Measurements from ENCODE around the gene CDHR3.

The CDHR3 gene

DNA sequence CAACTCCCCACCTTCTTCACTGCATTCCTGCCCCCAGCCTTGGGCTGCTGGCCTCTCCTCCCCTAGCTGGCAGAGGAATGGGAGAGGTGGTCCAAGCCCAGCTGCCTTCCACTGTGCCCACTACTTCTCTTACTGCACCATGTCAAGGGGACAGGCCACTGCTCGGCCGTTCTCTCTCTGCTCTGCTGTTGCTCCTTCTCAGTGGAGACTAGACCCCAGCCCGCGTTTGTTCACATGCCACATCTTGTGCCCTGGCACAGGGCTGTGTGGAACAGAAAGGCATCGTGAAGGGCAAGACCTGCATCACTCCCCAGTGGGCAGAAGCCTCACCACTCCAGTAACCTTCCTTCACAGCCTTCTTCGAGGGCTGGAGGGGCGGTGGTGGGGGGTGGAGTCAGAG, 711 bp upstream of the CDHR3 start:
- Histone ChIP-seq H3K27ac (ENCODE audit: low read depth, low read length, severe bottlenecking) (no peak overlapping the region), H3K9me3 (ENCODE audit: control insufficient read depth, low read length) (no peaks in the 10 kb centered on the region), H3K4me1 (ENCODE audit: control insufficient read depth, insufficient read depth, low read length, poor library complexity, severe bottlenecking) (no peaks in the 10 kb centered on the region), H3K4me3 (ENCODE audit: extremely low read depth, insufficient read depth, low read length, poor library complexity, severe bottlenecking) (no peak overlapping the region), H3K36me3 (ENCODE audit: control insufficient read depth, insufficient read depth, low read length) (no peaks in the 10 kb centered on the region)
- WGBS, 2 experiments (ENCODE audit: insufficient coverage in 2 of 2), result 86 to 93% methylated on average over 4 to 6 of the region's 7 CpGs

DNA sequence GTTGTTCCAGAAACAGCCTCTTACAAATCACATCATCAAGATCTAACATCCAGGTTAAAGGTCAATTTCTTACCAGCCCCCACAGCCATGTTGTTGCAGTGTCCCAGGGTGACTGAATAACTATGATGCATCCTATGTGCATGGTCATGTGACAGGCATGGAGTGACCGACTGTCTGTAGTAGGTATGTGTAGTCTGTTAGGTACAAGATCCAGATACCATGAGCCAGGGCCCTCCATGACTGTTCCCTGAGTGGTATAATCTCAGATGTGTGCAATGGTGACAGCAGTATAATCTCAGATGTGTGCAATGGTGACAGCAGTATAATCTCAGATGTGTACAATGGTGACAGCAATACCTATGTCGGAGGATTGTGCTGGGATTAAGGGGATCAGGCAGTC, 8.8 kb downstream of the CDHR3 start:
- Histone ChIP-seq H3K27ac (ENCODE audit: low read depth, low read length, severe bottlenecking) (no peak overlapping the region), H3K36me3 (ENCODE audit: control insufficient read depth, insufficient read depth, low read length) (no peaks in the 10 kb centered on the region), H3K9me3 (ENCODE audit: control insufficient read depth, low read length) (no peaks in the 10 kb centered on the region), H3K4me1 (ENCODE audit: control insufficient read depth, insufficient read depth, low read length, poor library complexity, severe bottlenecking) (peaks cover 10% of the 10 kb centered on the region), H3K4me3 (ENCODE audit: extremely low read depth, insufficient read depth, low read length, poor library complexity, severe bottlenecking) (no peak overlapping the region)
- 92 to 96% methylated on average over 2 of the region's 2 CpGs for WGBS, 2 experiments (ENCODE audit: insufficient coverage in 2 of 2)

DNA sequence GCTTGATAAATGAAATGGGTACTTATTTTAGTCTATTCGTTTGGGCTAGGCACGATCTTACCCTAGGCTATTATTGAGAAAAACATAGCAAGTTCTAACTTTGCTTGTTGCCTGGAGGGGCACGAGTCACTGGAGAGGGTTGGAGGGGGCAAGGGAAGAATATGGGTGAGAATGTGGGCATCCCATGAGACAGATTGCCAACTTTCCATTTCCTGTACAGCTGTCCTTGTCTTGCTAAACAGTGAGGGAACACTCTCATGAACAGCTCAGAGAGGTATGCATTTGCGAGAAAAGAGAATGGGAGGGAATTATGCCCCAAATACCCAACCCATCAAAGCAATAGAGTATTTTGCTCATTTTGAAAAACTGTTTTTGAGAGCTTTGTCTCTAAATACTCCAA, 9.2 kb downstream of the CDHR3 start:
- Histone ChIP-seq H3K4me3 (ENCODE audit: extremely low read depth, insufficient read depth, low read length, poor library complexity, severe bottlenecking) (no peak overlapping the region), H3K9me3 (ENCODE audit: control insufficient read depth, low read length) (no peaks in the 10 kb centered on the region), H3K27ac (ENCODE audit: low read depth, low read length, severe bottlenecking) (no peak overlapping the region), H3K36me3 (ENCODE audit: control insufficient read depth, insufficient read depth, low read length) (no peaks in the 10 kb centered on the region), H3K4me1 (ENCODE audit: control insufficient read depth, insufficient read depth, low read length, poor library complexity, severe bottlenecking) (peaks cover 10% of the 10 kb centered on the region)
- 76 to 94% methylated on average over 3 of the region's 4 CpGs for WGBS, 2 experiments (ENCODE audit: insufficient coverage in 2 of 2)

DNA sequence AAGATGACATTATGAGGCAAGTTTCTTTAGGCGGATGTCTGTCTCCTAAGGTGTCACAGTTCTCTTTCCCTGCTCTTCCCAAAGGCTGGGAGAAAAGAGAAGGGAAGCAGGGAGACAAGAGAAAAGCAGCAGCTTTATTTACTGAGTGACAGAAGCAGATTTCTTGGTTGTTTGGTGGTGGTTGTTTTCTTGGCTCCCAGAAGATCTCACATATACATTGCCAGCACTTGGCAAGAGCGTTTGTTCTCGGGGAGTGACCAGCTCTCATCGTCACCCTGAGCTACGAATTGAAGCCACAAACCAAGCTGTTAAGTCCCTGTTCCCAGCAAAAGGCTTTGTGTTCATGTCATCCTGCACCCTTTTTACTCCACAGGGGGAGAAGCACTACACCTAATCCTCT, 11.4 kb downstream of the CDHR3 start:
- 80 to 86% methylated on average over 4 to 5 of the region's 5 CpGs for WGBS, 2 experiments (ENCODE audit: insufficient coverage in 2 of 2)
- H3K4me3 ChIP-seq (ENCODE audit: extremely low read depth, insufficient read depth, low read length, poor library complexity, severe bottlenecking), result no peak overlapping the region
- H3K36me3 ChIP-seq (ENCODE audit: control insufficient read depth, insufficient read depth, low read length), result no peaks in the 10 kb centered on the region
- H3K9me3 ChIP-seq (ENCODE audit: control insufficient read depth, low read length), result no peaks in the 10 kb centered on the region
- H3K4me1 ChIP-seq (ENCODE audit: control insufficient read depth, insufficient read depth, low read length, poor library complexity, severe bottlenecking), result peaks cover 10% of the 10 kb centered on the region
- no peak overlapping the region for H3K27ac ChIP-seq (ENCODE audit: low read depth, low read length, severe bottlenecking)

DNA sequence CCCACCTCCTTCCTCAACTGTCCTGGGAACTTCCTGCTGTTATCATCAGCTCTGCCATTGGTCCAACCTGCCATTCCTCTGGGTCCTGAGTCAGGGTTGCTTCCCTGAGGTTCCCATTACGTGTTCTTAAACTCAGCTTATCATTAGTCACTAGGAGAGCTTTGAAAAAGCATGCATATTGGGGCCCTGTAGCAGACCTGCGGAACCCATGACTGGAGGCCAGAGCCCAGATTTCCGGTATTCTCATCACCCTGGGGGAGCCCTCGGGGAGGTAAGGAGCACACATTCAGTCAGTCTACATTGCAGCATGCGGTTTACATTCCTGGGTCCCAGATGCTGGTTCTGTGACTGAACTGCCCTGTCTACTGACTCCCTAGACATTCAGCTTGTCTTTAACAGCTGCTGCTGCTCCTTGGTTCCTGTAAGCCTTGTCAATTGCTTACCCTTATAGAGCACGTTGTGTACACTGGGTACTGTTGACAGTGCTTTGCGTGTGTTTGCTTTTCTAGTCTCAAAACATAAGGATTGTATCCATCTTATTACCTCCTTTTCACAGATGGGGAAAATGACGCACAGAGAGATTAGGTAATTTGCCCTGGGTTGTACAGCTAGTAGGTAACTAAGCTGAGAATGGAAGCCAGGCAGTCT, 12.8 kb downstream of the CDHR3 start:
- Histone ChIP-seq H3K27ac (ENCODE audit: low read depth, low read length, severe bottlenecking) (no peak overlapping the region), H3K36me3 (ENCODE audit: control insufficient read depth, insufficient read depth, low read length) (no peaks in the 10 kb centered on the region), H3K4me1 (ENCODE audit: control insufficient read depth, insufficient read depth, low read length, poor library complexity, severe bottlenecking) (peaks cover 10% of the 10 kb centered on the region), H3K9me3 (ENCODE audit: control insufficient read depth, low read length) (no peaks in the 10 kb centered on the region), H3K4me3 (ENCODE audit: extremely low read depth, insufficient read depth, low read length, poor library complexity, severe bottlenecking) (no peak overlapping the region)
- 80 to 90% methylated on average over 6 of the region's 8 CpGs for WGBS, 2 experiments (ENCODE audit: insufficient coverage in 2 of 2)

DNA sequence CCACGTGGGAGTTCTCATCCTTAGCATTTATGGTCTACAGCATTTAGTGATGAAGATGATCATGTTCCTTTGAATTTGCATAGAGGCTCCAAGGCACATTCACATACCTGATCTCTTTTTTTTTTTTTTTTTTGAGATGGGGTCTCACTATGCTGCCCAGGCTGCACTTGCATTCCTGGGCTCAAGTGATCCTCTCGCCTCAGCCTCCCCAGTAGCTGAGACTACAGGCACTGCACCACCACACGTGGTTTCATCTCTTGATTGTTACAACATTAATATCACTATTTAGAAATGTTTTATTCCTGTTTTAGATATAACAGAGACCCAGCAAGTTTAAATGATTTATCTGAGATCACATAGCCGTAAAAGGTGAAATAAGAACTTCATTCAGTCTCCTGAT, 13.8 kb downstream of the CDHR3 start:
- H3K9me3 ChIP-seq (ENCODE audit: control insufficient read depth, low read length), result no peaks in the 10 kb centered on the region
- no peak overlapping the region for H3K4me3 ChIP-seq (ENCODE audit: extremely low read depth, insufficient read depth, low read length, poor library complexity, severe bottlenecking)
- no peaks in the 10 kb centered on the region for H3K36me3 ChIP-seq (ENCODE audit: control insufficient read depth, insufficient read depth, low read length)
- H3K4me1 ChIP-seq (ENCODE audit: control insufficient read depth, insufficient read depth, low read length, poor library complexity, severe bottlenecking), result peaks cover 10% of the 10 kb centered on the region
- no peak overlapping the region for H3K27ac ChIP-seq (ENCODE audit: low read depth, low read length, severe bottlenecking)
- 100% methylated on average over 1 to 3 of the region's 4 CpGs for WGBS, 2 experiments (ENCODE audit: insufficient coverage in 2 of 2)

DNA sequence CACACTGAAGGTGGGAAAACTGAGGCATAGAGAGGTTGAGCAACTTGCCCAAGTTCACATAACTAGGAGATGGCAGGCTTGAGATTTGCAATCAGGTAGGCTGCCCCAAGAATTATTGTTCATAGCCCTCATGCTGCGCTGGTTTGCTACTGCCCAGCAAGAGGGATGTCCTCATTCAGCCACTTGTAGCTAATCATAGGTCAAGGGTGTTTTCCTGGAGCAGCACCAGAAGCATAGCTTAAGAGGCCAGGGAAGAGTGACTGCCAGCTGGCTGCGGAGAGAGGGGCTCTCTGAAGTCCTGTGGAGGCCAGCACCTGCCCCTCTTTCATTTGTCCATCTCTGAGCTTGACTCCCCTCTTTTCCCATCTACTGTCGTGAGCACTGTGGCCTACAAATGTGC, 15.0 kb downstream of the CDHR3 start:
- H3K4me1 ChIP-seq (ENCODE audit: control insufficient read depth, insufficient read depth, low read length, poor library complexity, severe bottlenecking), result peaks cover 10% of the 10 kb centered on the region
- no peak overlapping the region for H3K4me3 ChIP-seq (ENCODE audit: extremely low read depth, insufficient read depth, low read length, poor library complexity, severe bottlenecking)
- H3K36me3 ChIP-seq (ENCODE audit: control insufficient read depth, insufficient read depth, low read length), result no peaks in the 10 kb centered on the region
- WGBS, 2 experiments (ENCODE audit: insufficient coverage in 2 of 2), result 96 to 97% methylated on average over 3 of the region's 3 CpGs
- H3K9me3 ChIP-seq (ENCODE audit: control insufficient read depth, low read length), result no peaks in the 10 kb centered on the region
- H3K27ac ChIP-seq (ENCODE audit: low read depth, low read length, severe bottlenecking), result no peak overlapping the region

DNA sequence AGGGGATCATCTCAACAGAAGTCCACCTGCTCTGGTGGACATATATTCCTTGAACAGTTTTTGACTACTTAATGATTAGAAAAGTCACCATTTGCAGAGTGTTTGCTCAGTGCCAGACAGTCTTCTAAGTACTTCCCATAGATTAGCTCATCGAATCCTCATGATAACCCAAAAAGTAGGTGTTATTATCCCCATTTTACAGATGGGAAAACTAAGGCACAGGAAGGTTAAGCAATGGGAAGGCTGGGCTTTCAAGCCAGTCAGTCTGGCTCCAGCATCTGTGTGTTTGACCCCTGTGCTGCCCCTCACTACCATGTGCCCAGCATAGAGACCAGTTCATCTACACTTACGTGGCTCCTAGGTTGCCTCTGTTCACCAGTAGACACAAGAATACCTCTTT, 15.9 kb downstream of the CDHR3 start:
- Histone ChIP-seq H3K9me3 (ENCODE audit: control insufficient read depth, low read length) (no peaks in the 10 kb centered on the region), H3K4me3 (ENCODE audit: extremely low read depth, insufficient read depth, low read length, poor library complexity, severe bottlenecking) (no peak overlapping the region), H3K4me1 (ENCODE audit: control insufficient read depth, insufficient read depth, low read length, poor library complexity, severe bottlenecking) (peaks cover 10% of the 10 kb centered on the region), H3K36me3 (ENCODE audit: control insufficient read depth, insufficient read depth, low read length) (no peaks in the 10 kb centered on the region), H3K27ac (ENCODE audit: low read depth, low read length, severe bottlenecking) (no peak overlapping the region)
- WGBS, 2 experiments (ENCODE audit: insufficient coverage in 2 of 2), result 60 to 82% methylated on average over 1 of the region's 2 CpGs

DNA sequence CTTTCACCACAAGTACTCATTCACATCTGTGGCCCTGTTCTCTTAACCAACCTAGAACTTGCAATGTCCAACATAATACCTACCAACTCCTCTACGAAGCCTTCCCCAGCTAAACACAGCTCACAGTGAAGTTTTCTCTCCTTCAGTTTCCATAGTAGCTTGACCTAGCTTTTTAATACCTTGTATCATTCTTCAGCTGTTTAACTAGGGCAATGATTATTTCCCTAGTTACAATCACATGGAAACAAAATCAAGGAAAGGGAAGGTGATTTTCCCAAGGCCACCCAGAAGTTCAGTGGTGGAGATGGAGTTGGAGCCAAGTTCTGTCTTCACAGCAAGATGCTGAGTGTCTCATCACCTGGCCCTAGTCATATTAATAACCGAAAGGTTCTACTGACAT, 16.3 kb downstream of the CDHR3 start:
- no peaks in the 10 kb centered on the region for H3K9me3 ChIP-seq (ENCODE audit: control insufficient read depth, low read length)
- H3K4me1 ChIP-seq (ENCODE audit: control insufficient read depth, insufficient read depth, low read length, poor library complexity, severe bottlenecking), result peaks cover 10% of the 10 kb centered on the region
- H3K36me3 ChIP-seq (ENCODE audit: control insufficient read depth, insufficient read depth, low read length), result no peaks in the 10 kb centered on the region
- H3K27ac ChIP-seq (ENCODE audit: low read depth, low read length, severe bottlenecking), result no peak overlapping the region
- no peak overlapping the region for H3K4me3 ChIP-seq (ENCODE audit: extremely low read depth, insufficient read depth, low read length, poor library complexity, severe bottlenecking)
- WGBS, 2 experiments (ENCODE audit: insufficient coverage in 2 of 2), result 100% methylated on average over 1 of the region's 2 CpGs; no CpG with 5 or more reads in 1 of the 2 experiments

DNA sequence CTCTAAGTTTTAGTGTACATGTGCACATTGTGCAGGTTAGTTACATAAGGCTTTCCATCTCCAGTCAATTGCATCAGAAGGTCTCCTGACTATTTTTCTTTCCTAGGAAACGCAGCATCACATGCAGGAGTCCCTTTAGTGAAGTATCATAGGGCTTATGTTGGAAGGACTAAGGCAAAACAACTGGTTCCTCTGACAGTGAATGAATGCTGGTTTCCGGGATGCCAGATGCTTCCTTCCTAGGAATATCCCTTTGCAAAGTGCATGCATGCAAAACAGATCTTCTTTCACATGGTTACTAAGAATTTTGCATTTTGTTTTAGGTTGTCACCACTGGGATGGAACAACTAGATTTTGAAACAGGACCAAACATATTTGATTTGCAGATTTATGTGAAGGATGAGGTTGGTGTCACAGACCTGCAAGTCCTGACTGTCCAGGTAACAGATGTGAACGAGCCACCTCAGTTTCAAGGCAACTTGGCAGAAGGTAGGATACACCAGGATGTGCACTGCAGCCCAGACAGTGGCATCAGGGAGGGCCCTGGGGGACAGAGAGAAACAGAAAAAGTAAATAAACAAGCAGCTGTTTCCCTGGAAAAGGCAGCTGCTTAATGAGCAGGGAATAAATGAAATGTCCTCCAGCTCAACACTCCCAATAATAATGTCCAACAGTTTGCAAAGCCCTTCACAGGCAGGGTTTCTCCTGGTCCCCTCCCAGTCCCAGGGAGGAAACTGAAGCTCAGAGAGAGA, 17.8 kb downstream of the CDHR3 start:
- Histone ChIP-seq H3K9me3 (ENCODE audit: control insufficient read depth, low read length) (no peaks in the 10 kb centered on the region), H3K27ac (ENCODE audit: low read depth, low read length, severe bottlenecking) (no peak overlapping the region), H3K4me3 (ENCODE audit: extremely low read depth, insufficient read depth, low read length, poor library complexity, severe bottlenecking) (no peak overlapping the region), H3K4me1 (ENCODE audit: control insufficient read depth, insufficient read depth, low read length, poor library complexity, severe bottlenecking) (peaks cover 4% of the 10 kb centered on the region), H3K36me3 (ENCODE audit: control insufficient read depth, insufficient read depth, low read length) (no peaks in the 10 kb centered on the region)
- WGBS, 2 experiments (ENCODE audit: insufficient coverage in 2 of 2), result 85 to 93% methylated on average over 3 of the region's 3 CpGs

DNA sequence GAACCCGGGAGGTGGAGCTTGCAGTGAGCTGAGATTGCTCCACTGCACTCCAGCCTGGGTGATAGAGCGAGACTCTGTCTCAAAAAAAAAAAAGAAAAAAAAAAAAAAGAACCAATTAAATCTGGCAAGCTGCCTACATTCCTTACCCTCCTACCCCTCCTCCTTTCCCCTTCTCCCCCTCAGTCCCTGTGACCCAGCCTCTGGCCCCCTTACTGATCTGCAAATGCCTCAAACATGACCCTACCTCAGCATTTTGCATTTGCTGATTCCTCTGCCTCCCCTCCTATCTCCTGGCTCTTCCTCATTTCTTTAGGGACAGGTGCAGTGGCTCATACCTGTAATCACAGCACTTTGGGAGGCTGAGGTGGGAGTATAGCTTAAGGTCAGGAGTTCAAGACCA, 19.3 kb downstream of the CDHR3 start:
- Histone ChIP-seq H3K27ac (ENCODE audit: low read depth, low read length, severe bottlenecking) (no peak overlapping the region), H3K4me3 (ENCODE audit: extremely low read depth, insufficient read depth, low read length, poor library complexity, severe bottlenecking) (no peak overlapping the region)
- no CpG with 5 or more reads among the region's 2 CpGs for WGBS, 2 experiments (ENCODE audit: insufficient coverage in 2 of 2)

More for the DNA sequence above, 19.3 kb downstream of the CDHR3 start:
- Histone ChIP-seq H3K36me3 (ENCODE audit: control insufficient read depth, insufficient read depth, low read length) (no peaks in the 10 kb centered on the region), H3K4me1 (ENCODE audit: control insufficient read depth, insufficient read depth, low read length, poor library complexity, severe bottlenecking) (no peaks in the 10 kb centered on the region), H3K9me3 (ENCODE audit: control insufficient read depth, low read length) (no peaks in the 10 kb centered on the region)

Data from mesodermal cell (in vitro differentiated cells).